Measurements from ENCODE around the gene CFLAR.

Gene CFLAR

GRCh38 chr2:201116115-201116958 lies at the start of gene CFLAR:
Gene CFLAR, plus strand, starts transcription at chr2:201116164. Its CDS starts 13,702 bp downstream, at chr2:201129866.
- peaks cover 50% of the 10 kb centered on the region for H3K79me2 ChIP-seq (ENCODE audit: control insufficient read depth, insufficient read depth, low read length, unreplicated experiment)
- peak within 1 kb of the TSS; percentile 68 for H2AFZ ChIP-seq (ENCODE audit: low read length, unreplicated experiment)
- peaks cover 26% of the 10 kb centered on the region for H3K4me1 ChIP-seq (ENCODE audit: control insufficient read depth, insufficient read depth, low read length, unreplicated experiment)

GRCh38 chr2:201070948-201071478 lies 45.0 kb upstream of the CFLAR start:
- peak overlapping the region; percentile 81 for H2AFZ ChIP-seq (ENCODE audit: low read length, unreplicated experiment)
- peak overlapping the region; percentile 94 for H3K4me3 ChIP-seq (ENCODE audit: low read depth, low read length)
- H3K79me2 ChIP-seq (ENCODE audit: control insufficient read depth, insufficient read depth, low read length, unreplicated experiment): peaks cover 77% of the 10 kb centered on the region
- H3K4me1 ChIP-seq (ENCODE audit: control insufficient read depth, insufficient read depth, low read length, unreplicated experiment): peaks cover 24% of the 10 kb centered on the region
- H3K27me3 ChIP-seq (ENCODE audit: insufficient read depth, low read length): no peaks in the 10 kb centered on the region
- H3K36me3 ChIP-seq (ENCODE audit: insufficient read depth, low read length): no peaks in the 10 kb centered on the region
- peak overlapping the region; percentile 20; the same call in 1 of the 2 replicates for H3K27ac ChIP-seq (ENCODE audit: low read depth, low read length)

More at GRCh38 chr2:201116115-201116958, at the start of gene CFLAR:
- Histone ChIP-seq H3K27ac (ENCODE audit: low read depth, low read length) (peak within 1 kb of the TSS; percentile 99), H3K4me3 (ENCODE audit: low read depth, low read length) (peak within 1 kb of the TSS; percentile 97), H3K36me3 (ENCODE audit: insufficient read depth, low read length) (no peaks in the 10 kb centered on the region; the same call in 1 of the 2 replicates), H3K27me3 (ENCODE audit: insufficient read depth, low read length) (no peaks in the 10 kb centered on the region)

- Histone ChIP-seq H3K4me1 (ENCODE audit: control insufficient read depth, insufficient read depth, low read length, unreplicated experiment) (peaks cover 25% of the 10 kb centered on the region), H3K27ac (ENCODE audit: low read depth, low read length) (peak within 1 kb of the TSS; percentile 67), H3K36me3 (ENCODE audit: insufficient read depth, low read length) (no peaks in the 10 kb centered on the region), H3K79me2 (ENCODE audit: control insufficient read depth, insufficient read depth, low read length, unreplicated experiment) (peaks cover 72% of the 10 kb centered on the region), H3K27me3 (ENCODE audit: insufficient read depth, low read length) (no peaks in the 10 kb centered on the region), H3K4me3 (ENCODE audit: low read depth, low read length) (peak within 1 kb of the TSS; percentile 94), H2AFZ (ENCODE audit: low read length, unreplicated experiment) (peak within 1 kb of the TSS; percentile 81)
Measured at GRCh38 chr2:201071479-201072200, 44.3 kb upstream of the CFLAR start, which contains the start of the genes HYCC2 and NDUFB3. Gene HYCC2, minus strand, starts transcription at chr2:201071671. Its CDS starts 47,662 bp downstream, at chr2:201024009. Gene NDUFB3, plus strand, starts transcription at chr2:201072001. Its CDS starts 6,882 bp downstream, at chr2:201078883.

- peak overlapping the region; percentile 68 for H2AFZ ChIP-seq (ENCODE audit: low read length, unreplicated experiment)
- H3K36me3 ChIP-seq (ENCODE audit: insufficient read depth, low read length): no peaks in the 10 kb centered on the region
- peaks cover 25% of the 10 kb centered on the region for H3K4me1 ChIP-seq (ENCODE audit: control insufficient read depth, insufficient read depth, low read length, unreplicated experiment)
- H3K4me3 ChIP-seq (ENCODE audit: low read depth, low read length): peak overlapping the region; percentile 94
- no peaks in the 10 kb centered on the region for H3K27me3 ChIP-seq (ENCODE audit: insufficient read depth, low read length)
- peaks cover 69% of the 10 kb centered on the region for H3K79me2 ChIP-seq (ENCODE audit: control insufficient read depth, insufficient read depth, low read length, unreplicated experiment)
- peak overlapping the region; percentile 67; the same call in 1 of the 2 replicates for H3K27ac ChIP-seq (ENCODE audit: low read depth, low read length)
Measured at GRCh38 chr2:201072201-201072530, 43.8 kb upstream of the CFLAR start.

- H3K4me1 ChIP-seq (ENCODE audit: control insufficient read depth, insufficient read depth, low read length, unreplicated experiment): peaks cover 23% of the 10 kb centered on the region
- H3K36me3 ChIP-seq (ENCODE audit: insufficient read depth, low read length): no peaks in the 10 kb centered on the region
- peaks cover 60% of the 10 kb centered on the region for H3K79me2 ChIP-seq (ENCODE audit: control insufficient read depth, insufficient read depth, low read length, unreplicated experiment)
Measured at GRCh38 chr2:201073071-201073470, 42.9 kb upstream of the CFLAR start.

GRCh38 chr2:201074996-201075395 lies 41.0 kb upstream of the CFLAR start:
- H2AFZ ChIP-seq (ENCODE audit: low read length, unreplicated experiment): no peak overlapping the region
- H3K79me2 ChIP-seq (ENCODE audit: control insufficient read depth, insufficient read depth, low read length, unreplicated experiment): peaks cover 42% of the 10 kb centered on the region
- no peak overlapping the region for H3K27ac ChIP-seq (ENCODE audit: low read depth, low read length)
- H3K27me3 ChIP-seq (ENCODE audit: insufficient read depth, low read length): no peaks in the 10 kb centered on the region
- peaks cover 12% of the 10 kb centered on the region for H3K4me1 ChIP-seq (ENCODE audit: control insufficient read depth, insufficient read depth, low read length, unreplicated experiment)
- no peaks in the 10 kb centered on the region; the same call in 1 of the 2 replicates for H3K36me3 ChIP-seq (ENCODE audit: insufficient read depth, low read length)
- H3K4me3 ChIP-seq (ENCODE audit: low read depth, low read length): no peak overlapping the region

More at GRCh38 chr2:201073071-201073470, 42.9 kb upstream of the CFLAR start:
- Histone ChIP-seq H3K27ac (ENCODE audit: low read depth, low read length) (no peak overlapping the region), H2AFZ (ENCODE audit: low read length, unreplicated experiment) (no peak overlapping the region), H3K4me3 (ENCODE audit: low read depth, low read length) (peak overlapping the region; percentile 94), H3K27me3 (ENCODE audit: insufficient read depth, low read length) (no peaks in the 10 kb centered on the region)

- Histone ChIP-seq H3K79me2 (ENCODE audit: control insufficient read depth, insufficient read depth, low read length, unreplicated experiment) (no peaks in the 10 kb centered on the region), H3K4me1 (ENCODE audit: control insufficient read depth, insufficient read depth, low read length, unreplicated experiment) (no peaks in the 10 kb centered on the region), H3K27ac (ENCODE audit: low read depth, low read length) (no peak overlapping the region), H2AFZ (ENCODE audit: low read length, unreplicated experiment) (no peak overlapping the region), H3K4me3 (ENCODE audit: low read depth, low read length) (no peak overlapping the region), H3K36me3 (ENCODE audit: insufficient read depth, low read length) (peaks cover 7% of the 10 kb centered on the region), H3K27me3 (ENCODE audit: insufficient read depth, low read length) (no peaks in the 10 kb centered on the region)
Measured at GRCh38 chr2:201084863-201085262, 31.1 kb upstream of the CFLAR start.

- Histone ChIP-seq H3K79me2 (ENCODE audit: control insufficient read depth, insufficient read depth, low read length, unreplicated experiment) (no peaks in the 10 kb centered on the region), H3K4me3 (ENCODE audit: low read depth, low read length) (no peak overlapping the region), H3K4me1 (ENCODE audit: control insufficient read depth, insufficient read depth, low read length, unreplicated experiment) (no peaks in the 10 kb centered on the region), H3K27me3 (ENCODE audit: insufficient read depth, low read length) (no peaks in the 10 kb centered on the region), H3K36me3 (ENCODE audit: insufficient read depth, low read length) (0 out of 2 replicates have a peak, but pooled peaks cover 2% of the 10 kb centered on the region), H2AFZ (ENCODE audit: low read length, unreplicated experiment) (no peak overlapping the region), H3K27ac (ENCODE audit: low read depth, low read length) (no peak overlapping the region)
Measured at GRCh38 chr2:201090574-201090973, 25.4 kb upstream of the CFLAR start.

GRCh38 chr2:201093573-201093972 lies 22.4 kb upstream of the CFLAR start:
- Histone ChIP-seq H3K36me3 (ENCODE audit: insufficient read depth, low read length) (no peaks in the 10 kb centered on the region), H3K27ac (ENCODE audit: low read depth, low read length) (no peak overlapping the region), H2AFZ (ENCODE audit: low read length, unreplicated experiment) (no peak overlapping the region)

GRCh38 chr2:201100497-201100896 lies 15.5 kb upstream of the CFLAR start:
- Histone ChIP-seq H2AFZ (ENCODE audit: low read length, unreplicated experiment) (no peak overlapping the region), H3K36me3 (ENCODE audit: insufficient read depth, low read length) (no peaks in the 10 kb centered on the region), H3K27ac (ENCODE audit: low read depth, low read length) (no peak overlapping the region), H3K79me2 (ENCODE audit: control insufficient read depth, insufficient read depth, low read length, unreplicated experiment) (no peaks in the 10 kb centered on the region), H3K4me3 (ENCODE audit: low read depth, low read length) (no peak overlapping the region), H3K27me3 (ENCODE audit: insufficient read depth, low read length) (no peaks in the 10 kb centered on the region), H3K4me1 (ENCODE audit: control insufficient read depth, insufficient read depth, low read length, unreplicated experiment) (no peaks in the 10 kb centered on the region)

More at GRCh38 chr2:201093573-201093972, 22.4 kb upstream of the CFLAR start:
- H3K79me2 ChIP-seq (ENCODE audit: control insufficient read depth, insufficient read depth, low read length, unreplicated experiment): no peaks in the 10 kb centered on the region
- no peaks in the 10 kb centered on the region for H3K27me3 ChIP-seq (ENCODE audit: insufficient read depth, low read length)
- H3K4me1 ChIP-seq (ENCODE audit: control insufficient read depth, insufficient read depth, low read length, unreplicated experiment): no peaks in the 10 kb centered on the region
- H3K4me3 ChIP-seq (ENCODE audit: low read depth, low read length): no peak overlapping the region

Measured in ACC112 (cell line).